ENCODE measurements around the gene UNC79. TPM values are rescaled to one million over a fixed set of nuclear protein-coding genes. Genes with fewer than 3 reads are reported as not detected.

Gene UNC79
- total RNA-seq, 1 donor from 2014 or later = 2.2 TPM

GRCh38 chr14:93716002-93716745 is 285.4 kb downstream of the UNC79 start:
- Histone ChIP-seq H3K4me3 (no peak overlapping the region), H3F3A (ENCODE audit: low read depth) (no peaks in the 10 kb centered on the region), H3K4me1 (peaks cover 13% of the 10 kb centered on the region), H2AFZ (replicated peaks) (no peak overlapping the region), H3K9ac (no peak overlapping the region), H3K4me2 (no peak overlapping the region), H3K27me3 (no peaks in the 10 kb centered on the region), H3K27ac (no peak overlapping the region), H3K9me3 (ENCODE audit: low read depth) (no peaks in the 10 kb centered on the region), H4K20me1 (ENCODE audit: low read depth) (no peaks in the 10 kb centered on the region), H3K36me3 (no peaks in the 10 kb centered on the region), H3K79me2 (ENCODE audit: low read depth) (no peaks in the 10 kb centered on the region)
- peaks cover 22% of the 10 kb centered on the region for H3K4me1 Mint-ChIP-seq
- H3K4me3 Mint-ChIP-seq = no peak overlapping the region
- peaks cover 16% of the 10 kb centered on the region for H3K27me3 Mint-ChIP-seq (ENCODE audit: insufficient read depth, low read depth)
- H3K9me3 Mint-ChIP-seq = no peaks in the 10 kb centered on the region
- no peaks in the 10 kb centered on the region for H3K36me3 Mint-ChIP-seq
- no peak for DNase-seq (ENCODE audit: low spot score)
- no peak for TF ChIP-seq EZH2phosphoT487 (IDR thresholded peaks at IDR 0.05)
- no peak for TF ChIP-seq EZH2 (IDR thresholded peaks at IDR 0.05)
- no peak for TF ChIP-seq CTCF (IDR thresholded peaks at IDR 0.05)
- H3K27ac Mint-ChIP-seq = peak overlapping the region; percentile 50

- H3K36me3 ChIP-seq = no peaks in the 10 kb centered on the region
- DNase-seq (ENCODE audit: low spot score) = no peak
- no peak overlapping the region for H3K4me3 ChIP-seq
- peaks cover 18% of the 10 kb centered on the region for H3K4me1 Mint-ChIP-seq
- H3F3A ChIP-seq (ENCODE audit: low read depth) = no peaks in the 10 kb centered on the region
- TF ChIP-seq EZH2phosphoT487 (IDR thresholded peaks at IDR 0.05) = no peak
- TF ChIP-seq EZH2 (IDR thresholded peaks at IDR 0.05) = no peak
- TF ChIP-seq CTCF (IDR thresholded peaks at IDR 0.05) = no peak
- H3K9ac ChIP-seq = no peak overlapping the region
- H3K79me2 ChIP-seq (ENCODE audit: low read depth) = no peaks in the 10 kb centered on the region
- no peak overlapping the region for H3K27ac ChIP-seq
- no peak overlapping the region for H3K4me2 ChIP-seq
- H3K9me3 Mint-ChIP-seq = no peaks in the 10 kb centered on the region
- no peaks in the 10 kb centered on the region for H4K20me1 ChIP-seq (ENCODE audit: low read depth)
- peaks cover 13% of the 10 kb centered on the region for H3K4me1 ChIP-seq
- no peak overlapping the region for H2AFZ ChIP-seq (replicated peaks)
- H3K27me3 Mint-ChIP-seq (ENCODE audit: insufficient read depth, low read depth) = peaks cover 16% of the 10 kb centered on the region
- peaks cover 4% of the 10 kb centered on the region for H3K36me3 Mint-ChIP-seq
- no peak overlapping the region for H3K4me3 Mint-ChIP-seq
- H3K9me3 ChIP-seq (ENCODE audit: low read depth) = no peaks in the 10 kb centered on the region
- H3K27ac Mint-ChIP-seq = no peak overlapping the region
- no peaks in the 10 kb centered on the region for H3K27me3 ChIP-seq
Observed at GRCh38 chr14:93716746-93717667, 286.3 kb downstream of the UNC79 start.

GRCh38 chr14:93717668-93718320 is 287.1 kb downstream of the UNC79 start:
- H3K27me3 Mint-ChIP-seq (ENCODE audit: insufficient read depth, low read depth) = peaks cover 16% of the 10 kb centered on the region
- H3F3A ChIP-seq (ENCODE audit: low read depth) = no peaks in the 10 kb centered on the region
- H3K27ac ChIP-seq = no peak overlapping the region
- no peak for TF ChIP-seq EZH2 (IDR thresholded peaks at IDR 0.05)
- no peak for TF ChIP-seq EZH2phosphoT487 (IDR thresholded peaks at IDR 0.05)
- no peak for TF ChIP-seq CTCF (IDR thresholded peaks at IDR 0.05)
- peaks cover 4% of the 10 kb centered on the region for H3K36me3 Mint-ChIP-seq
- no peak overlapping the region for H3K4me3 ChIP-seq
- H3K9ac ChIP-seq = no peak overlapping the region
- no peak overlapping the region for H3K4me2 ChIP-seq
- H3K4me1 ChIP-seq = peaks cover 6% of the 10 kb centered on the region
- no peak overlapping the region for H3K27ac Mint-ChIP-seq
- H3K4me1 Mint-ChIP-seq = peaks cover 12% of the 10 kb centered on the region
- DNase-seq (ENCODE audit: low spot score) = no peak
- H3K9me3 ChIP-seq (ENCODE audit: low read depth) = no peaks in the 10 kb centered on the region
- H3K27me3 ChIP-seq = no peaks in the 10 kb centered on the region
- no peaks in the 10 kb centered on the region for H3K79me2 ChIP-seq (ENCODE audit: low read depth)
- no peaks in the 10 kb centered on the region for H3K9me3 Mint-ChIP-seq
- no peak overlapping the region for H3K4me3 Mint-ChIP-seq
- no peaks in the 10 kb centered on the region for H3K36me3 ChIP-seq
- H4K20me1 ChIP-seq (ENCODE audit: low read depth) = no peaks in the 10 kb centered on the region
- no peak overlapping the region for H2AFZ ChIP-seq (replicated peaks)
